T-helper 1 cell treated with Interleukin-12 subunit alpha and Interleukin-12 subunit beta and Interleukin-4 antibody, amounts not matched to agents 30 μg/mL and 1 μg/mL, for 36 hours (primary cell): ENCODE measurements around the gene PIGW.
A peak's percentile ranks its signal among the peaks of the same experiment; 100 is the strongest.
"Not testable (repeated sequence)": the region's sequence is repeated elsewhere in the genome, so short reads cannot be mapped to it uniquely, and the experiment has no call there.

ENCODE experiments used
- H3K27ac Mint-ChIP-seq: one replicate; pipeline ENCODE4 v1.8.0; 2021; ENCODE audit warnings: mild to moderate bottlenecking, mixed read lengths
- H3K27me3 Mint-ChIP-seq: one replicate; pipeline ENCODE4 v1.8.0; 2021; ENCODE audit warnings: low read depth, mixed read lengths
- H3K36me3 Mint-ChIP-seq: one replicate; pipeline ENCODE4 v1.8.0; 2021; ENCODE audit warnings: low read depth, mixed read lengths
- H3K4me1 Mint-ChIP-seq: one replicate; pipeline ENCODE4 v1.8.0; 2021; ENCODE audit warnings: low read depth, mixed read lengths
- H3K4me3 Mint-ChIP-seq: one replicate; pipeline ENCODE4 v1.8.0; 2021; ENCODE audit warnings: mild to moderate bottlenecking, moderate library complexity, mixed read lengths
- H3K9me3 Mint-ChIP-seq: one replicate; pipeline ENCODE4 v1.8.0; 2021; ENCODE audit warnings: mixed read lengths

The PIGW gene

GRCh38 chr17:36501963-36502362 is 32.8 kb upstream of the PIGW start:
- H3K36me3 Mint-ChIP-seq = peaks cover 19% of the 10 kb centered on the region
- H3K4me1 Mint-ChIP-seq = peaks cover 6% of the 10 kb centered on the region
- H3K9me3 Mint-ChIP-seq = no peaks in the 10 kb centered on the region
- no peaks in the 10 kb centered on the region for H3K27me3 Mint-ChIP-seq
- no peak overlapping the region for H3K27ac Mint-ChIP-seq
- no peak overlapping the region for H3K4me3 Mint-ChIP-seq

DNA sequence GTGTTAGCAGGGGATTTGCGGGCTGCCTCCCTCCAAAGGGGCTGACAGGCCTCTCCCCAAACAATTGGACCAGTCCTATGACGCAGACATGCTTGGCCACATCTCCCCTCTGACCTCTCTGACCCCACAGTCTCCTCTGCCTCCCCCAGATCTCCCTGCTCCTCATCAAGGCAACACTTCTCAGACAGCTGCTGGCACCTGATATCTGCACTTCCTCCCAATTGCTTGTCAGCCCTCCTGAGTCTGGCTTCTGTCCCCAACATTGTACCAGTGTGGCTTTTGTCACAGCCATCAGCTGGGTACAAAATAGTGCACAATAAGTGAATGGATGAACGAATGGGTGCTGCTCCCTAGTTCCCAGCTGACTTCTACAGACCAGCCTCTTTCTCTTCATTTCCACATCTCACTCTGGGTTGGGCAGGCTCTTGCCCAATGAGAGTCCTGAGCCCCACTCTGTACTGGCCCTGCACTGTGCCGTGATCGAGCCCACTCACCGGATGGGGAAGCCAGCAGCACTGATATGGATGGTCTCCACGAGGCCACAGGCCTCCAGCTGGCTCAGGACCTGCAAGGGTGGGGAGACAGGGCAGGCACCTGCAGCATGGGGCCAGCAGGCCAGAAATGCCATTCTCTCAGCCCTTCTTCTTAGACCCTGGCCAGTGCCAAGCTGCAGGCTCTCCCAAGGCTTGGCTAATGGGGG is 31.2 kb upstream of the PIGW start:
- H3K36me3 Mint-ChIP-seq = peaks cover 19% of the 10 kb centered on the region
- H3K27ac Mint-ChIP-seq = peak overlapping the region; percentile 1
- no peaks in the 10 kb centered on the region for H3K9me3 Mint-ChIP-seq
- peaks cover 6% of the 10 kb centered on the region for H3K4me1 Mint-ChIP-seq
- no peak overlapping the region for H3K4me3 Mint-ChIP-seq
- H3K27me3 Mint-ChIP-seq = no peaks in the 10 kb centered on the region

- Mint-ChIP-seq H3K4me3 (no peak overlapping the region), H3K36me3 (peaks cover 15% of the 10 kb centered on the region), H3K27me3 (no peaks in the 10 kb centered on the region), H3K4me1 (peaks cover 6% of the 10 kb centered on the region), H3K27ac (no peak overlapping the region), H3K9me3 (no peaks in the 10 kb centered on the region)
Measured at GRCh38 chr17:36504156-36504545, 30.6 kb upstream of the PIGW start.

GRCh38 chr17:36505171-36505570 is 29.6 kb upstream of the PIGW start:
- no peak overlapping the region for H3K27ac Mint-ChIP-seq
- peaks cover 15% of the 10 kb centered on the region for H3K36me3 Mint-ChIP-seq
- H3K4me3 Mint-ChIP-seq = no peak overlapping the region
- peaks cover 6% of the 10 kb centered on the region for H3K4me1 Mint-ChIP-seq
- no peaks in the 10 kb centered on the region for H3K9me3 Mint-ChIP-seq
- no peaks in the 10 kb centered on the region for H3K27me3 Mint-ChIP-seq

- Mint-ChIP-seq H3K27me3 (no peaks in the 10 kb centered on the region), H3K4me1 (peaks cover 6% of the 10 kb centered on the region), H3K36me3 (peaks cover 15% of the 10 kb centered on the region), H3K27ac (no peak overlapping the region), H3K9me3 (no peaks in the 10 kb centered on the region), H3K4me3 (no peak overlapping the region)
Measured at GRCh38 chr17:36506249-36506826, 28.4 kb upstream of the PIGW start.

DNA sequence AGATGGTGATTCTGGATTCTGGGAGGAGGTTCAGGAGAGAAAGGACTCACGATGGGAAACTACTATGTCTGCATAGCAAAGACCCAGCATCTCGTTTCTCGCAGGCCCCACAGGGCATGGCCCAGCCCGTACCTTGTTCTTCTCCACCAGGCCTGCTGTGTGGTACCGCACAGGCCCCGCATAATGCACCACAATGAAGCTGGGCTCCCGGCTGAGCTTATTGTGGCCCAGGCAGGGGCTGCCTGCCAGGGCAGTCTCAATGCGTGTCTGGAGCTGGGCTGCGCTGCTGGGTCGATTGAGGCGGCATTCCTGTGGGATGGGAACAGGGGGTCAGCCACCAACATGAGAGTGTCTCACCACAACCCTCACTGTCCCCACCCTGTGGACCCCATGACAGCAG is 28.0 kb upstream of the PIGW start:
- Mint-ChIP-seq H3K27me3 (no peaks in the 10 kb centered on the region), H3K9me3 (no peaks in the 10 kb centered on the region), H3K27ac (no peak overlapping the region), H3K36me3 (peaks cover 13% of the 10 kb centered on the region), H3K4me1 (peaks cover 6% of the 10 kb centered on the region), H3K4me3 (no peak overlapping the region)

- H3K36me3 Mint-ChIP-seq = peaks cover 11% of the 10 kb centered on the region
- no peaks in the 10 kb centered on the region for H3K27me3 Mint-ChIP-seq
- peaks cover 6% of the 10 kb centered on the region for H3K4me1 Mint-ChIP-seq
- no peak overlapping the region for H3K27ac Mint-ChIP-seq
- H3K4me3 Mint-ChIP-seq = no peak overlapping the region
- no peaks in the 10 kb centered on the region for H3K9me3 Mint-ChIP-seq
Measured at GRCh38 chr17:36507266-36507665, 27.5 kb upstream of the PIGW start.

- not testable (repeated sequence) for H3K4me3 Mint-ChIP-seq, H3K4me1 Mint-ChIP-seq, H3K27me3 Mint-ChIP-seq, H3K36me3 Mint-ChIP-seq, H3K27ac Mint-ChIP-seq, H3K9me3 Mint-ChIP-seq
Measured at GRCh38 chr17:36508439-36508838, 26.3 kb upstream of the PIGW start.

DNA sequence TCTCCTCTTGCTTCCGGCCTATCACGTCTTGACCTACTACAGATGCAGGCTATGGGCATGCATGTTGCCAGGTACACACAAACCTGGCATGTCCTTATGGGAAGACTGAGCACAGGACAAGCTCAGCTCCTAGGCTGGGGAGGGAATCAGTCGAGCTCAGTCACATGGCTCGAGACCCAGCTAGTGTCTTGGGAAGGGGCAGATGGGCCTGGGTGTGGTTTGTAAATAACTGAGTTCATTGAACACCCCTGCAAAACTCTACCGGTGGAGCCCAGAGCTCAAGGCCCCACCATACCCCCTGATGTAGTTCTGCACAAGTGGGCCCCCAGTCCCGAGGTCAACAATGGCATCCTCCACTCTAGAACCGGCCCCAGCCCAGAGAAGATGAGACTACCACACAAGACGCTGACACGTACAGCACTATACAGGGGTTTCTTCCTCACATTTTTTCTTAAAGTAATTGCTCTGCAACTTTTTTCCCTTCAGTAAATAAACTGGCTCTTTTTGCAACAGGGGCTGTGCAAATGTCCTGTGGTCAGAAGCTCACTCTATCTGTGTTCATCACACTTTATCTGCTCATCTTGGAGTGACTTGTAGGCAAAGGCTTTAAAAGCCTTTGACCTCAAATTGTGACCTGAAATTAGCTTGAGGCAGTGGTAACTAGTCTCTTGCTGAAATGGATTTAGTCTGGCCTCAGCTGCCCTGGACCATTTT is 25.4 kb upstream of the PIGW start:
- H3K9me3 Mint-ChIP-seq = no peaks in the 10 kb centered on the region

GRCh38 chr17:36510636-36511035 is 24.2 kb upstream of the PIGW start:
- no peak overlapping the region for H3K27ac Mint-ChIP-seq

More for the DNA sequence above, 25.4 kb upstream of the PIGW start:
- H3K4me3 Mint-ChIP-seq = no peak overlapping the region
- no peaks in the 10 kb centered on the region for H3K4me1 Mint-ChIP-seq
- no peaks in the 10 kb centered on the region for H3K27me3 Mint-ChIP-seq
- H3K27ac Mint-ChIP-seq = no peak overlapping the region
- peaks cover 4% of the 10 kb centered on the region for H3K36me3 Mint-ChIP-seq

DNA sequence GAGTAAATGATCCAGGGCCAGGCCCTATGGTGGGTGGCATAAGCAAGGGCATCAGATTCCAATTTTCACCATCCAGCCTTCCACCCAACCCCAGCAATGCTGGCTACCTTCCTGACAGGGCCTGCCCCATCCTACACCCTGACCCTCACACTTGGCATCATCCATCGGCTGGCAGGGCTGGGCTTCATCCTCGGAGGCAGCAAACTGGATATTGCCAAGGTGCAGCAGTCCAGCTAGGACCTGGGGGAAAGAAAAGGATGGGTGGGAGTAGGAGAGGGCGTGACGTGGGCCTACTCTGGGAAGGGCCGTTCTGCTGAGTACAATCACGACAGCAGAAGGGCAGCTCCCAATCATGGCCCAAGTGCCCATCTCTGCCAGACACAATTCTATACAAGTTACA is 23.6 kb upstream of the PIGW start:
- no peaks in the 10 kb centered on the region for H3K4me1 Mint-ChIP-seq
- no peak overlapping the region for H3K27ac Mint-ChIP-seq

More at GRCh38 chr17:36510636-36511035, 24.2 kb upstream of the PIGW start:
- Mint-ChIP-seq H3K36me3 (peaks cover 4% of the 10 kb centered on the region), H3K9me3 (no peaks in the 10 kb centered on the region), H3K4me3 (no peak overlapping the region), H3K27me3 (no peaks in the 10 kb centered on the region), H3K4me1 (no peaks in the 10 kb centered on the region)

GRCh38 chr17:36512641-36513040 is 22.1 kb upstream of the PIGW start:
- H3K27ac Mint-ChIP-seq = no peak overlapping the region
- no peak overlapping the region for H3K4me3 Mint-ChIP-seq
- peaks cover 4% of the 10 kb centered on the region for H3K36me3 Mint-ChIP-seq
- H3K4me1 Mint-ChIP-seq = no peaks in the 10 kb centered on the region
- H3K27me3 Mint-ChIP-seq = no peaks in the 10 kb centered on the region
- H3K9me3 Mint-ChIP-seq = no peaks in the 10 kb centered on the region

More for the DNA sequence above, 23.6 kb upstream of the PIGW start:
- Mint-ChIP-seq H3K36me3 (peaks cover 4% of the 10 kb centered on the region), H3K27me3 (no peaks in the 10 kb centered on the region), H3K4me3 (no peak overlapping the region), H3K9me3 (no peaks in the 10 kb centered on the region)

DNA sequence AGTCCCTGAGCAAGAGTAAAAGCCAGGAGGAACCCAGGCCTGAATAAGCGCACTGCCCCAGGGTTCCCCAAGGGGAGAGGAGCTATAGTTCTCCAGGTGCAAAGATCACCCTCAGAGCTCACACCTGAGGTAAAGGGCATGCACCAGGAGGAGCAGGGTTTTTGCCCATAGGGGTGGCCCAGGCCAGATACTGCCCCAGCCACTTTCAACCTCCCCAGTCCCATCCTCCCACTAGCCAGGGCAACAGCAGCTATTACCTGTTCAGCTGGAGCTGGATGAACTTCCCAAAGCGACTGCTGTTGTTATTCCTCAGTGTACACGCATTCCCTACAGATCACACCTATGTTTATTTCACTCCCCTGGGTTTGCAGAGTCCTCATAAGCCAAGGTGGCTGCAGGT is 19.9 kb upstream of the PIGW start:
- no peaks in the 10 kb centered on the region for H3K27me3 Mint-ChIP-seq
- H3K36me3 Mint-ChIP-seq = peaks cover 6% of the 10 kb centered on the region
- H3K27ac Mint-ChIP-seq = no peak overlapping the region
- H3K4me1 Mint-ChIP-seq = no peaks in the 10 kb centered on the region
- H3K4me3 Mint-ChIP-seq = no peak overlapping the region
- no peaks in the 10 kb centered on the region for H3K9me3 Mint-ChIP-seq

GRCh38 chr17:36515837-36516236 is 18.9 kb upstream of the PIGW start:
- Mint-ChIP-seq H3K36me3 (peaks cover 12% of the 10 kb centered on the region), H3K4me1 (no peaks in the 10 kb centered on the region), H3K9me3 (no peaks in the 10 kb centered on the region), H3K27me3 (no peaks in the 10 kb centered on the region), H3K27ac (no peak overlapping the region), H3K4me3 (no peak overlapping the region)

GRCh38 chr17:36523113-36523512 is 11.7 kb upstream of the PIGW start:
- Mint-ChIP-seq H3K4me3 (no peak overlapping the region), H3K27me3 (no peaks in the 10 kb centered on the region), H3K4me1 (peaks cover 9% of the 10 kb centered on the region), H3K27ac (no peak overlapping the region), H3K36me3 (peaks cover 45% of the 10 kb centered on the region), H3K9me3 (no peaks in the 10 kb centered on the region)
